Measurements from ENCODE around the gene SLC16A7. TPM values are rescaled to one million over a fixed set of nuclear protein-coding genes. Genes with fewer than 3 reads are reported as not detected.

SLC16A7 gene
- total and polyA plus RNA-seq, 9 of the 15 experiments (the other 6 are each of a cell fraction or from before 2014, with no cell fraction given) = 0.18 TPM; not detected in 8

GRCh38 chr12:59820594-59821011 lies 224.8 kb downstream of the SLC16A7 start:
- CTCF ChIA-PET (ENCODE audit: low intra/inter-chr PET ratio) = no interaction called here
- no TSS peak for BruUV-seq (replicated peaks)
- no peaks in the 10 kb centered on the region for H3K9me1 ChIP-seq (ENCODE audit: control insufficient read depth, insufficient read depth, low read length)
- H3K9me3 ChIP-seq (replicated peaks; ENCODE audit: control insufficient read depth, insufficient read depth, low read depth, low read length) = no peaks in the 10 kb centered on the region
- DNase-seq (ENCODE audit: extremely low read depth in 1 of 4, low spot score in 3 of 4) (no peak), FAIRE-seq (no peak), ATAC-seq (no peak)
- 0% methylated on average over 2 of the region's 2 CpGs for WGBS (ENCODE audit: insufficient coverage, low coverage, missing lambda C conversion rate)
- H3K27ac ChIP-seq (ENCODE audit: extremely low read depth, low read depth, low read length) = no peak overlapping the region
- no peak overlapping the region for H3K4me2 ChIP-seq (ENCODE audit: insufficient read depth, low read length)
- H3K36me3 ChIP-seq (ENCODE audit: control insufficient read depth, insufficient read depth, low read length) = no peaks in the 10 kb centered on the region
- no peaks in the 10 kb centered on the region for H3K79me2 ChIP-seq (ENCODE audit: control insufficient read depth, insufficient read depth, low read length)
- H3K9ac ChIP-seq (ENCODE audit: insufficient read depth in 1 of 2, low read depth in 2 of 2, low read length in 2 of 2) = no peak overlapping the region
- H3K27me3 ChIP-seq (ENCODE audit: control insufficient read depth in 2 of 2, insufficient read depth in 2 of 2, low read length in 2 of 2) = no peaks in the 10 kb centered on the region
- in situ Hi-C loops (cut with MboI) (no loop called here), intact Hi-C loops (cut with micrococcal nuclease) (no loop called here)
- TF ChIP-seq GATA2 (CRISPR knock-in tag; IDR thresholded peaks at IDR 0.05) (no peak), DPF2 (IDR thresholded peaks at IDR 0.05) (no peak), U2AF2 (optimal IDR thresholded peaks at IDR 0.05; ENCODE audit: low read depth, low read length) (no peak), NCOR1 (IDR thresholded peaks at IDR 0.05) (no peak), ZNF507 (tag; conservative IDR thresholded peaks at IDR 0.05) (no peak), MTA2 (IDR thresholded peaks at IDR 0.05; ENCODE audit: low read depth) (no peak), CBFA2T3 (IDR thresholded peaks at IDR 0.05) (no peak), TCF7 (IDR thresholded peaks at IDR 0.05; ENCODE audit: borderline replicate concordance) (no peak), ZEB2 (IDR thresholded peaks at IDR 0.05) (no peak), NR2C1 (IDR thresholded peaks at IDR 0.05) (no peak), NR2C1 (tag; IDR thresholded peaks at IDR 0.05) (no peak), HCFC1 (IDR thresholded peaks at IDR 0.05; ENCODE audit: low read depth, low read length) (no peak), ARID2 (IDR thresholded peaks at IDR 0.05) (no peak), MITF (IDR thresholded peaks at IDR 0.05) (no peak), MAX (CRISPR knock-in tag; IDR thresholded peaks at IDR 0.05) (no peak), ZNF324 (CRISPR knock-in tag; IDR thresholded peaks at IDR 0.05) (no peak), ZBTB1 (CRISPR knock-in tag; IDR thresholded peaks at IDR 0.05; ENCODE audit: borderline replicate concordance, low read depth) (no peak), HSF4 (CRISPR knock-in tag; IDR thresholded peaks at IDR 0.05; ENCODE audit: borderline replicate concordance) (no peak), MXI1 (IDR thresholded peaks at IDR 0.05; ENCODE audit: low read depth, low read length) (no peak), POLR2AphosphoS5 (IDR thresholded peaks at IDR 0.05; ENCODE audit: control insufficient read depth, insufficient read depth, low read depth, low read length) (no peak)
- TF ChIP-seq, protein P1, sequence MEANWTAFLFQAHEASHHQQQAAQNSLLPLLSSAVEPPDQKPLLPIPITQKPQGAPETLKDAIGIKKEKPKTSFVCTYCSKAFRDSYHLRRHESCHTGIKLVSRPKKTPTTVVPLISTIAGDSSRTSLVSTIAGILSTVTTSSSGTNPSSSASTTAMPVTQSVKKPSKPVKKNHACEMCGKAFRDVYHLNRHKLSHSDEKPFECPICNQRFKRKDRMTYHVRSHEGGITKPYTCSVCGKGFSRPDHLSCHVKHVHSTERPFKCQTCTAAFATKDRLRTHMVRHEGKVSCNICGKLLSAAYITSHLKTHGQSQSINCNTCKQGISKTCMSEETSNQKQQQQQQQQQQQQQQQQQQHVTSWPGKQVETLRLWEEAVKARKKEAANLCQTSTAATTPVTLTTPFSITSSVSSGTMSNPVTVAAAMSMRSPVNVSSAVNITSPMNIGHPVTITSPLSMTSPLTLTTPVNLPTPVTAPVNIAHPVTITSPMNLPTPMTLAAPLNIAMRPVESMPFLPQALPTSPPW (CRISPR knock-in tag; IDR thresholded peaks at IDR 0.05) = no peak
- H4K20me1 ChIP-seq (replicated peaks; ENCODE audit: control insufficient read depth, insufficient read depth, low read length) = no peaks in the 10 kb centered on the region
- H3K4me3 ChIP-seq = no peak overlapping the region
- H3K4me1 ChIP-seq (replicated peaks in 1 of 2; ENCODE audit: control insufficient read depth in 2 of 2, insufficient read depth in 2 of 2, low read length in 2 of 2) = no peaks in the 10 kb centered on the region
- H2AFZ ChIP-seq (ENCODE audit: low read depth, low read length) = no peak overlapping the region
- POLR2A ChIA-PET = no interaction called here
